DND-41 (cell line): ENCODE results near the gene SLC2A13.

Experiments used
- ATAC-seq: fragments of 200-7000 bp; cut with Tn5 transposase; 3 replicates; pipeline ENCODE4 v1.9.1; 2021; ENCODE audit warnings: low read depth; ENCODE audit not compliant: insufficient read depth
- DNase-seq: peaks from one replicate; pipeline ENCODE4 v3.0.0-alpha.2; 2020
- H2AFZ ChIP-seq: 2 replicates; pipeline ENCODE4 v1.6.0; 2012; ENCODE audit warnings: low read depth, low read length
- H3K27ac ChIP-seq: 2 replicates; pipeline ENCODE4 v1.5.1; 2012; ENCODE audit warnings: low read length, inconsistent platforms
- H3K27me3 ChIP-seq: fragments of 200-600 bp; sonication (generic); 2 replicates; pipeline ENCODE4 v1.6.0; 2012; ENCODE audit warnings: low read length, mild to moderate bottlenecking, inconsistent platforms; ENCODE audit not compliant: insufficient read depth, poor library complexity
- H3K36me3 ChIP-seq: 2 replicates; pipeline ENCODE4 v1.5.1; 2012; ENCODE audit warnings: low read length, inconsistent platforms; ENCODE audit not compliant: insufficient read depth
- H3K4me1 ChIP-seq: 2 replicates; pipeline ENCODE4 v1.5.1; 2012; ENCODE audit warnings: mild to moderate bottlenecking, low read length; ENCODE audit not compliant: insufficient read depth
- H3K4me2 ChIP-seq: 2 replicates; pipeline ENCODE4 v1.6.0; 2012; ENCODE audit warnings: mild to moderate bottlenecking, moderate library complexity, low read length, inconsistent platforms; ENCODE audit not compliant: insufficient read depth
- H3K4me3 ChIP-seq, 2 experiments: fragments of 200-600 bp in 1 of 2; shearing (Covaris generic) in 1 of 2; 2 replicates each; pipeline ENCODE4 v1.5.1; 2012 to 2016; ENCODE audit warnings: inconsistent platforms in 2 of 2, low read length in 2 of 2, mild to moderate bottlenecking in 2 of 2, low read depth in 1 of 2, moderate library complexity in 1 of 2
- H3K79me2 ChIP-seq: 2 replicates; pipeline ENCODE4 v1.6.0; 2012; ENCODE audit warnings: low read length, inconsistent platforms; ENCODE audit not compliant: insufficient read depth
- H3K9ac ChIP-seq: 2 replicates; pipeline ENCODE4 v1.6.0; 2012; ENCODE audit warnings: low read depth, mild to moderate bottlenecking, inconsistent platforms, low read length, moderate library complexity
- H3K9me3 ChIP-seq: 2 replicates; pipeline ENCODE4 v1.5.1; 2012; ENCODE audit warnings: low read length, moderate library complexity, mild to moderate bottlenecking, inconsistent platforms; ENCODE audit not compliant: insufficient read depth, severe bottlenecking
- H4K20me1 ChIP-seq: 2 replicates; pipeline ENCODE4 v1.6.0; 2012; ENCODE audit warnings: low read length; ENCODE audit not compliant: insufficient read depth
- CTCF ChIP-seq: IDR thresholded peaks from 2 replicates; pipeline ENCODE4 v1.5.1; 2012; ENCODE audit warnings: borderline replicate concordance, low read length, moderate library complexity, mild to moderate bottlenecking; ENCODE audit not compliant: poor library complexity, severe bottlenecking; ENCODE audit errors: extremely low read depth
- EZH2 ChIP-seq: IDR thresholded peaks from 3 replicates; pipeline ENCODE4 v1.6.1; 2012; ENCODE audit warnings: borderline replicate concordance, low read depth, mild to moderate bottlenecking, moderate library complexity, low read length, inconsistent platforms; ENCODE audit not compliant: severe bottlenecking

SLC2A13 gene

GRCh38 chr12:39868328-39868725 lies 237.6 kb downstream of the SLC2A13 start:
- Histone ChIP-seq H3K79me2 (no peaks in the 10 kb centered on the region), H4K20me1 (no peaks in the 10 kb centered on the region), H3K4me1 (no peaks in the 10 kb centered on the region), H3K27ac (no peak overlapping the region), H3K36me3 (no peaks in the 10 kb centered on the region), H3K9ac (no peak overlapping the region), H3K27me3 (no peaks in the 10 kb centered on the region), H3K4me3 (no peak overlapping the region), H2AFZ (no peak overlapping the region), H3K4me2 (no peak overlapping the region), H3K9me3 (no peaks in the 10 kb centered on the region)
- no peak for ATAC-seq
- DNase-seq = no peak
- TF ChIP-seq CTCF (no peak), EZH2 (no peak)

DNA sequence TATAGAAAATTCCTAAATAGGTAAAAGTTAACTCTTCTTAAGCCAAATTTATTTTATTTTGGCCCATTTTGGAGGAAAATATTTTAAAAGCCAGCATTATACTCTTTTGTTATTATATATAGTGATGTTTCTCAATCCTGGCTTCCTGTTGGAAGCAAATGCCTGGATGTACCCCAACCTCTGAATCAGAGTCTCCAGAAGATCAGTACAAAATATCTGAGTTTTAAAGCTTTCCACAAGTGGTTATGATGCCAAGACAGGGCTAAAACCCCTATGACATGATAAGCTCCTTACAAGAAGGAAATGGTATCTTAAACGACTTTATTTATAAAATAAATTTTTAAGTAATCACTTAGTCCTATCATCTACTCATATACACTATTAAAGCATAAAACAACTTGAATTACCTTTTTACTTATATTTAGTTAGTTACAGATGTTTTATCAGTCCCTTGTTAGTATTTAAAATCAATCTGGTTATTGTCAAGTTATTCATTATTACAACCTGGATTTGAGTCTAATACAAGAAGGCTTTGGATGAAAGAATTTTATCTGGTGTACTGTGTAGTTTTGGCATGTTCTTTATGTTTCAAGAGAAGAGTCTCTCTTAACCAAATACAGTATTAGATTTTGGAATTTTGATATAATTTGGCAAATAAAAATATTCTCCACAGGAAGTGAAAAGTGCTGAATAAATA lies 238.1 kb downstream of the SLC2A13 start:
- Histone ChIP-seq H3K9ac (no peak overlapping the region), H2AFZ (no peak overlapping the region), H4K20me1 (no peaks in the 10 kb centered on the region), H3K27ac (no peak overlapping the region), H3K4me2 (no peak overlapping the region), H3K9me3 (no peaks in the 10 kb centered on the region), H3K27me3 (no peaks in the 10 kb centered on the region), H3K4me1 (no peaks in the 10 kb centered on the region), H3K36me3 (no peaks in the 10 kb centered on the region), H3K79me2 (no peaks in the 10 kb centered on the region), H3K4me3 (no peak overlapping the region)
- ATAC-seq (no peak), DNase-seq (no peak)
- no peak for TF ChIP-seq EZH2
- TF ChIP-seq CTCF = no peak

DNA sequence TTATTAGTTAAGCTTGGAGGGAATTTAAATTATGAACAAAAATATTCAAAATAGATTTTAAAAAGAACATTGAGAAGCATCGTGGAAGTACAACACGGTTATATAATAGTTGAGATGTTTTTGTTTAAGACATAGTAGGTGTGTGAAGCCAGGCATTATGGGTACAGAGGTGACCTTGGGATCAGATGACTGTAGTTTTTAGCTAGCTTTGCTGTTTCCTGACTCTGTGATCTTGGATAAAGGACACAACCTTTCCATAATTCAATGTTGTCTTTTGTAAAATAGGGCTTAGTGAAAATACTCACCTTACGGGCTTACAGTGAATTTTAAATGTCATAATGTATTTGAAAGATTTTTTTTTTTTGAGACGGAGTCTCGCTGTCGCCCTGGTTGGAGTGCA lies 239.7 kb downstream of the SLC2A13 start:
- H3K4me3 ChIP-seq = no peak overlapping the region
- no peak overlapping the region for H3K9ac ChIP-seq
- H2AFZ ChIP-seq = no peak overlapping the region
- H3K27ac ChIP-seq = no peak overlapping the region
- TF ChIP-seq CTCF (no peak), EZH2 (no peak)
- DNase-seq (no peak), ATAC-seq (no peak)
- H3K27me3 ChIP-seq = no peaks in the 10 kb centered on the region
- no peak overlapping the region for H3K4me2 ChIP-seq
- no peaks in the 10 kb centered on the region for H4K20me1 ChIP-seq
- no peaks in the 10 kb centered on the region for H3K9me3 ChIP-seq
- no peaks in the 10 kb centered on the region for H3K79me2 ChIP-seq
- no peaks in the 10 kb centered on the region for H3K4me1 ChIP-seq
- no peaks in the 10 kb centered on the region for H3K36me3 ChIP-seq
